Measurements from ENCODE around the gene WWTR1. TPM values are rescaled to one million over a fixed set of nuclear protein-coding genes. Genes with fewer than 3 reads are reported as not detected.

Gene WWTR1
- total and polyA plus RNA-seq, 2 of the 8 experiments (the other 6 are each of a cell fraction or from before 2014, with no cell fraction given): 15.7 to 18.6 TPM

DNA sequence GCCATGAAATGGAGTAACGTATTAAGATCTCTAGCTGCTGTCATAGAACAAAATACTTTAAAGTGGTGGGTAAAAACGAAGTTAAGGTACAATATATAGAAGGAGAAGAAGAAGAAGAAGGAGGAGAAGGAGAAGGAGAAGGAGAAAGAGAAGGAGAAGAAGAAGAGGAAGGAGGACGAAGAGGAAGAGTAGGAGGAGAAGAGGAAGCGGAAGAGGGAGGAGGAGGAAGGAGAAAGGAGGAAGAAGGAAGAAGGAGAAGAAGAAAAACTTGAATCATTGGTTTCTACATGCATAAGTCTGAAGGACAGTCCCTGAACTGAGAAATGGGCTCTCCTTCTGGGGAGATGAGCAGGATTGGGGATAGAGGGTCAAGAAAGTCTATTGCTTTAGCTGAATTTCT is 22.4 kb downstream of the WWTR1 start:
- peaks cover 5% of the 10 kb centered on the region; the same call in 1 of the 2 replicates for H3K79me1 ChIP-seq (ENCODE audit: low read depth, low read length)
- no peak overlapping the region for H3K4me2 ChIP-seq (ENCODE audit: insufficient read depth in 1 of 2, low read depth in 2 of 2, low read length in 2 of 2)
- TF ChIP-seq HDAC2 (IDR thresholded peaks at IDR 0.05; ENCODE audit: borderline replicate concordance in 1 of 2, low read depth in 2 of 2, low read length in 2 of 2) (no peak), PHF8 (conservative IDR thresholded peaks at IDR 0.05; ENCODE audit: low read depth, low read length) (no peak), JUND (IDR thresholded peaks at IDR 0.05; ENCODE audit: low read length) (no peak), TAF1 (IDR thresholded peaks at IDR 0.05; ENCODE audit: low read depth, low read length) (no peak), KDM4A (IDR thresholded peaks at IDR 0.05; ENCODE audit: low read depth, low read length, severe bottlenecking) (no peak), RBBP5 (IDR thresholded peaks at IDR 0.05; ENCODE audit: borderline replicate concordance, low read depth, low read length) (no peak), CTBP2 (IDR thresholded peaks at IDR 0.05; ENCODE audit: borderline replicate concordance, insufficient read depth, insufficient read length, low read length) (no peak)
- no peak overlapping the region for H2BK120ac ChIP-seq (replicated peaks; ENCODE audit: low read depth, low read length)
- H2AK5ac ChIP-seq (ENCODE audit: low read depth, low read length): no peak overlapping the region
- H4K20me1 ChIP-seq (replicated peaks in 1 of 2; ENCODE audit: control insufficient read depth in 1 of 2, insufficient read depth in 2 of 2, low read length in 2 of 2): no peaks in the 10 kb centered on the region
- H3K9ac ChIP-seq (replicated peaks in 1 of 4; ENCODE audit: extremely low read depth in 1 of 4, low read depth in 3 of 4, low read length in 3 of 4): no peak overlapping the region
- peaks cover 0 to 50% of the 10 kb centered on the region in 2 experiments; a peak in 2 of 4 replicates for H3K79me2 ChIP-seq (ENCODE audit: control insufficient read depth in 1 of 2, insufficient read depth in 2 of 2, low read length in 2 of 2)
- H3K23ac ChIP-seq (ENCODE audit: insufficient read length): no peak overlapping the region
- no peak overlapping the region for H4K91ac ChIP-seq (replicated peaks; ENCODE audit: insufficient read length, low read length)
- 80 to 96% methylated on average over 3 to 4 of the region's 4 CpGs for WGBS, 2 experiments (ENCODE audit: extremely low coverage in 1 of 2, insufficient coverage in 1 of 2, insufficient read length in 1 of 2, insufficient replicate concordance in 2 of 2, low coverage in 1 of 2, low lambda C conversion rate in 2 of 2, missing lambda C conversion rate in 1 of 2)
- POLR2A ChIA-PET (ENCODE audit: partially characterized antibody): interaction anchor here (1.7 kb wide), 1 partner anchor 23 kb away, joined by 5 read pairs; the partner anchor contains the start of gene WWTR1
- H3K27me3 ChIP-seq (replicated peaks in 1 of 4; ENCODE audit: control insufficient read depth in 3 of 4, extremely low read depth in 1 of 4, insufficient read depth in 3 of 4, low read length in 3 of 4): no peaks in the 10 kb centered on the region
- no peak overlapping the region for H3K4ac ChIP-seq (replicated peaks; ENCODE audit: insufficient read length, low read depth, low read length)
- DNase-seq (ENCODE audit: low read depth in 1 of 2, low spot score in 2 of 2) (no peak), FAIRE-seq (no peak)
- H3K14ac ChIP-seq (ENCODE audit: insufficient read length): no peak overlapping the region
- no peak overlapping the region for H3K4me3 ChIP-seq (ENCODE audit: extremely low read depth in 1 of 4, insufficient read depth in 2 of 4, low read depth in 3 of 4, low read length in 4 of 4)
- H3K27ac ChIP-seq (ENCODE audit: low read depth, low read length): no peak overlapping the region
- peaks cover 0 to 5% (median 4%) of the 10 kb centered on the region in 4 experiments; a peak in 4 of 7 replicates for H3K4me1 ChIP-seq (replicated peaks in 1 of 4; ENCODE audit: control insufficient read depth in 3 of 4, insufficient read depth in 4 of 4, low read length in 3 of 4)
- H2BK15ac ChIP-seq (ENCODE audit: low read length): no peak overlapping the region
- no peak overlapping the region for H2BK12ac ChIP-seq (ENCODE audit: low read depth, low read length)
- no peak overlapping the region for H2BK5ac ChIP-seq (ENCODE audit: low read depth, low read length)
- no peaks in the 10 kb centered on the region for H3K9me3 ChIP-seq (ENCODE audit: insufficient read depth in 2 of 2, low read depth in 1 of 2, low read length in 1 of 2)
- H2BK20ac ChIP-seq (ENCODE audit: low read length): no peak overlapping the region
- H4K5ac ChIP-seq (ENCODE audit: insufficient read length, low read depth, low read length): no peak overlapping the region
- H2AFZ ChIP-seq (ENCODE audit: low read length): no peak overlapping the region
- H3K56ac ChIP-seq (replicated peaks; ENCODE audit: insufficient read length, low read depth, low read length): no peak overlapping the region
- no peaks in the 10 kb centered on the region for H3K36me3 ChIP-seq (ENCODE audit: control insufficient read depth in 2 of 4, insufficient read depth in 4 of 4, low read length in 3 of 4)
- H3K23me2 ChIP-seq (ENCODE audit: low read depth, low read length): no peaks in the 10 kb centered on the region
- H4K8ac ChIP-seq (ENCODE audit: extremely low read depth, insufficient read depth, low read length): no peak overlapping the region
- H3K18ac ChIP-seq (ENCODE audit: extremely low read depth, low read length): no peak overlapping the region
- CTCF ChIA-PET (ENCODE audit: partially characterized antibody): interaction anchor here (0.6 to 2.8 kb wide), 5 partner anchors 13 to 105 kb away, joined by 3 to 13 read pairs (median 4); no protein-coding TSS in a partner anchor
